GM18907 (cell line): ENCODE data around the gene KCNK5.

Source experiments
- ATAC-seq: cut with Tn5 transposase; IDR thresholded peaks from one replicate; pipeline ENCODE4 v1.9.1; 2021; ENCODE audit warnings: mild to moderate bottlenecking, moderate library complexity; ENCODE audit not compliant: unreplicated experiment

The KCNK5 gene

DNA sequence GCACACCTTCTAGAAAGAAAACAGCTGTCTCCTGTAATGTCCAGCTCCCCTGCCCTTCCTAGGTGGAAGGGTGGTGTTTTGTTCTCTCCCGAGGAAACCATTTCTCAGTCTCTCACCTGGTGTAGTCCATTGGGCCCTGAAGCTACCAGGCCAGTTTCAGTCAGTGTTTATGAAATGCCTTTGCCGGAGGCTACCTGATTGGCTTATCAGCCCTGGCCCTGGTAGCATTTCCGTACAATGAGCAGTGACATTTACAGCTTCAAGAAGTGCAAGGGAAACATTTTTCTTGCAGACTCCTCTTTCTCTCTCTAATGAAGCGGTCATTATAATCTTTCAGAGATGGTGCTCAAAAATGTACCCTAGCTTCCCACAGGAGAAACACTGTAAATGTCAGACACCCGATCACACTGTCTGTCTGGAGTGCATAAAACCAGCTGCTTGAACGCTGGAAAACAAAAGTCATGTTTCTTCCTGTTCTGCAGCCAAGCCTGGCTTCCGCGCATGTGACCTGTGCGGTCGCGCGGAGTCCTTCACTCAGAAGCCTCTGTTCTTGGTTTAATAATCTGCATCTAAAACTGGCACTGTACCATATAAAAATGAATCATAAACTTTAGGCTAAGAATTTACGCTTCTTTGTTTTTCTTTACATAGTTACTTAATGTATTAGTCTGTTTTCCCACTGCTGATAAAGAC is 85.9 kb downstream of the KCNK5 start:
- ATAC-seq = no peak

DNA sequence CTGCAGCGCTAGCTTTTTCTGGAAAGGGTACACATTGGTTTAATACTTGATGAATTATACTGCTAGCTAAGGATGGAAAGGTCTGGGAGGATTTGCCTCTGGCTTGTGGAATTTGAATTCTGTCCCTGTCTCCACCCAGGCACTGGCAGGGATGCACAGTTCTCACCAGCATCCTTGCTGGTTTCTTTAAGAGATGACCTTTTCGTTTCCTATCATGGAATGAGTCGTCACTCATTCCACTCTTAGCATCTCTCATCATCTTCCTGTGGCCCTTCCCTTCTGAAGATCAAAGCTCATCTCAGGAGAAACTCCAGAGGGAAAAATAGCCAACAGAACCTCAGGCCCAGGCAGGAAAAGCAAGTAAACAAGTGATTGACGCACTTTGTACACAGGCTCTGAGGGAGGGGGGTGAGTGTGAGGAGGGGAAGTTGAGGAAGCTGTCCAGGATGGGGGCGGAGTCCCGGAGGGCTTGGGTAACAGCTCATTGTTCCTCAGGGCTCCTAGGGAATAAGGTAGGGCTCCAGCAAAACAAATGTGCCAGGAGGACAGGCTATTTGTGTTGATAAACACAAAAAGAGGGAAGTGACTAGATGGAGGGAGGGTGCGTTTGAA is 88.6 kb downstream of the KCNK5 start:
- no peak for ATAC-seq
